ENCODE results near the gene MYOD1.

DNA sequence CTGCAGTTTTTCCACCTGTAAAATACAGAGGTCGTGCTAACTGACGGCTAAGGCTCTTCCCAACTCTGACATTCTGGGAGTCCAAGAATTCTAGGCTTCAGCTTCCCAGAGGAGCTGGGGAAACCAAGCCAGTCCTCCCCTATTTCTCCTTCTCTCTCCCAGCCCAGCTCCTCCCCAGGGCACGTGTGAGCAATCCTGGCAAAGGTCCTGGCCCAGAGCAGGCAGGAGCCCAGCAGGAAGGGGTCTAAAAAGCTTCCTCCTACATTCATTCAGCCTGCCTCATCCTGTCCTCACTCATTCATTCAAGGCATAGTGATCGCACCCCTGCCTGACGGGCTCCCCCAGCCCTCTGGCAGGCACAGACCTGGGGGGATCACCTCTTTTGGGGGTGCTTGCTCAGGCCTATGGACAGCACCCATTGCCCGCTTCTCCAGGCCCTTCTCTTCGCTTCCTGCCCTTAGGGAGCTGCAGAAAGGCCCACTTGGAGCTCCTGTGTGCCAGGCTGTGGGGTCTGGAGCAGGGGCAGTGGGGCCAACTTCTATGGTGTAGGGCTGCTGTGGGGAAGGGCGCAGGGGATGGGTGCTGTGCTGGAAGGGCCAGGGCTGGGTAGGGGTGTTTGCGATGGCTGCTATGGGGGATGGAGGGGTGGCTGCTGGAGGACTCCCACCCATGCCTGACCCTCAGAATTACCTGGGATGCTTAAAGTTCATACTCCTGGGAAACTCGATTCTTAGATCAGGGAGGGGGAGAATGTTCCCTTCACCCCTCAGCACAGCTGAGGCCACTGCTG, 25.0 kb downstream of the MYOD1 start:
- TF ChIP-seq POLR2AphosphoS5 (IDR thresholded peaks at IDR 0.05; ENCODE audit: low read depth, low read length): no peak
- TF ChIP-seq, protein P1, sequence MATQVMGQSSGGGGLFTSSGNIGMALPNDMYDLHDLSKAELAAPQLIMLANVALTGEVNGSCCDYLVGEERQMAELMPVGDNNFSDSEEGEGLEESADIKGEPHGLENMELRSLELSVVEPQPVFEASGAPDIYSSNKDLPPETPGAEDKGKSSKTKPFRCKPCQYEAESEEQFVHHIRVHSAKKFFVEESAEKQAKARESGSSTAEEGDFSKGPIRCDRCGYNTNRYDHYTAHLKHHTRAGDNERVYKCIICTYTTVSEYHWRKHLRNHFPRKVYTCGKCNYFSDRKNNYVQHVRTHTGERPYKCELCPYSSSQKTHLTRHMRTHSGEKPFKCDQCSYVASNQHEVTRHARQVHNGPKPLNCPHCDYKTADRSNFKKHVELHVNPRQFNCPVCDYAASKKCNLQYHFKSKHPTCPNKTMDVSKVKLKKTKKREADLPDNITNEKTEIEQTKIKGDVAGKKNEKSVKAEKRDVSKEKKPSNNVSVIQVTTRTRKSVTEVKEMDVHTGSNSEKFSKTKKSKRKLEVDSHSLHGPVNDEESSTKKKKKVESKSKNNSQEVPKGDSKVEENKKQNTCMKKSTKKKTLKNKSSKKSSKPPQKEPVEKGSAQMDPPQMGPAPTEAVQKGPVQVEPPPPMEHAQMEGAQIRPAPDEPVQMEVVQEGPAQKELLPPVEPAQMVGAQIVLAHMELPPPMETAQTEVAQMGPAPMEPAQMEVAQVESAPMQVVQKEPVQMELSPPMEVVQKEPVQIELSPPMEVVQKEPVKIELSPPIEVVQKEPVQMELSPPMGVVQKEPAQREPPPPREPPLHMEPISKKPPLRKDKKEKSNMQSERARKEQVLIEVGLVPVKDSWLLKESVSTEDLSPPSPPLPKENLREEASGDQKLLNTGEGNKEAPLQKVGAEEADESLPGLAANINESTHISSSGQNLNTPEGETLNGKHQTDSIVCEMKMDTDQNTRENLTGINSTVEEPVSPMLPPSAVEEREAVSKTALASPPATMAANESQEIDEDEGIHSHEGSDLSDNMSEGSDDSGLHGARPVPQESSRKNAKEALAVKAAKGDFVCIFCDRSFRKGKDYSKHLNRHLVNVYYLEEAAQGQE (IDR thresholded peaks at IDR 0.05; ENCODE audit: insufficient read depth in 1 of 2, low read depth in 2 of 2, low read length in 2 of 2): no peak

All from PFSK-1 (cell line).